HG03064 (cell line): ENCODE data around the gene ACAP3.

Experiments used
- ATAC-seq: cut with Tn5 transposase; IDR thresholded peaks from one replicate; pipeline ENCODE4 v1.9.1; 2021; ENCODE audit warnings: low read depth; ENCODE audit not compliant: unreplicated experiment

The ACAP3 gene

DNA sequence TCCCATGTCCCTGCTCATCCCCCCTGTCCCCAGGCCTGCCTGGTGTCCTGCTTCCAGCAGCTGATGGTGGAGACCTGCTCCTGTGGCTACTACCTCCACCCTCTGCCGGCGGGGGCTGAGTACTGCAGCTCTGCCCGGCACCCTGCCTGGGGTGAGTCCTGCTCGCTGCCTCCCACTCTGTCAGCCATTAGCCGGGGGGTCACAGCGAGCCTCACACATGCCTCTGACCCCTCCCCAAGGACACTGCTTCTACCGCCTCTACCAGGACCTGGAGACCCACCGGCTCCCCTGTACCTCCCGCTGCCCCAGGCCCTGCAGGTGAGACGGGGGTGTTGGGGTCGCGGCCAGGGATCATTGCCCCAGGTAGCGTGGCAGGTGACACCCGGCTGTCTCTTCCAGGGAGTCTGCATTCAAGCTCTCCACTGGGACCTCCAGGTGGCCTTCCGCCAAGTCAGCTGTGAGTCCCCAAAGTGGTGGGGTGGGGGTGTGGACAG lies 17.4 kb downstream of the ACAP3 start:
- ATAC-seq: no peak

DNA sequence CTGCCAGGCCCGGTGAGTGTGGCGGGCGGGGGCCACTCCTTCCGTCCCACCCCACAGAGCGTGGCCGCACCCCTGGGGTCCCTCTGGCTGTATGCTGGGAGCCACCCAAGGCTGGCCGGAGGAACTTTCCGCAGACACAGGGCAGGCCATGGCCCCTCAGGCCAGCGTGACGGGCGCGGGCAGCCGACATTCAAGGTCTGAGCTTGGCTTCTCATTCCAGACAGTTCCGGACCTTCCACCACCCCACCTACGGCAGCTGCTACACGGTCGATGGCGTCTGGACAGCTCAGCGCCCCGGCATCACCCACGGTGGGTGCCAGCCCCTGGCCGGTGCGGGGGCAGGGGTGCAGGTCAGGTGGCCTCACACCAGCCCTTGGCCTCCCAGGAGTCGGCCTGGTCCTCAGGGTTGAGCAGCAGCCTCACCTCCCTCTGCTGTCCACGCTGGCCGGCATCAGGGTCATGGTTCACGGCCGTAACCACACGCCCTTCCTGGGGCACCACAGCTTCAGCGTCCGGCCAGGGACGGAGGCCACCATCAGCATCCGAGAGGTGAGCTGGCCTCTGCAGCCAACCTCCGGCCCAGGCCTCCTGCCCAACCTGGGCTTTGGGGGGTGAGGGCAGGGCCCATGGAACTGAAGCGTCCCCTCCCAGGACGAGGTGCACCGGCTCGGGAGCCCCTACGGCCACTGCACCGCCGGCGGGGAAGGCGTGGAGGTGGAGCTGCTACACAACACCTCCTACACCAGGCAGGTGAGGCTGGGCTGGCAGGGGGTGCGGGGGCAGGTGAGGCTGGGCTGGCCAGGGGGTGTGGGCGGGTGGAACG lies 20.2 kb downstream of the ACAP3 start:
- ATAC-seq: no peak

DNA sequence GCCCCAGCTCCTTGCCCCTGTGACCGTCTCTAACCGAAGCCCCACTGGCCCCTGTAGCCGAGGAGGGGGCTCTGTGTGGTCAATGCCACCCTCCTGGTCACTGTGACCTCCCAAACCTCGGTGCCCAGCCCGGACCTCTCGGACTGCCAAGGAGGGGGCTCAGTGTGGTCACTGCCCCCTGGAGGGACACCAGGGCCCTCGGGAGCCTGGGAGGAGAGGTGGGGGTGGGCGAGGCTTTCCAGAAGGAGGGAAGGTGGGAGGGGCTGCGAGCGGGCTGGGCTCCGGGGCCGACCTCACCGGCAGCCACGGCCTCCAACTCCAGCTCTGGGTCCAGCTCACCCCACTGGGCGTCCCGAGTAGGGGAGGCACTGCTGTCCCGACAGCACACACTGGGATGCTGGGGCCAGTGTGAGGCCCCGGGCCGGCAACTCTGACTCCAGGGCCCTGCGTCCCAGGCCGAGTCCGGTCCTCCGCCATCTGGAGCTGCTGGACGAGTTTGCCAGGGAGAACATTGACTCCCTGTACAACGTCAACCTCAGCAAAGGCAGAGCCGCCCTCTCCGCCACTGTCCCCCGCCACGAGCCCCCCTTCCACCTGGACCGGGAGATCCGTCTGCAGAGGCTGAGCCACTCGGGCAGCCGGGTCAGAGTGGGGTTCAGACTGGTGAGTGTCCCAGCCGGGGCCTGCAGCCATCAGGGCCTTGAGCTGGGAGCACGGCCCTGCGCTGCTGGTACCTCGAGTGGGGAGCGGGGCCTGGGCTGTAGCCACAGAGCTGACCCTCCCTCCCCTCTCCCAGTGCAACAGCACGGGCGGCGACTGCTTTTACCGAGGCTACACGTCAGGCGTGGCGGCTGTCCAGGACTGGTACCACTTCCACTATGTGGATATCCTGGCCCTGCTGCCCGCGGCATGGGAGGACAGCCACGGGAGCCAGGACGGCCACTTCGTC lies 21.1 kb downstream of the ACAP3 start:
- ATAC-seq: no peak

DNA sequence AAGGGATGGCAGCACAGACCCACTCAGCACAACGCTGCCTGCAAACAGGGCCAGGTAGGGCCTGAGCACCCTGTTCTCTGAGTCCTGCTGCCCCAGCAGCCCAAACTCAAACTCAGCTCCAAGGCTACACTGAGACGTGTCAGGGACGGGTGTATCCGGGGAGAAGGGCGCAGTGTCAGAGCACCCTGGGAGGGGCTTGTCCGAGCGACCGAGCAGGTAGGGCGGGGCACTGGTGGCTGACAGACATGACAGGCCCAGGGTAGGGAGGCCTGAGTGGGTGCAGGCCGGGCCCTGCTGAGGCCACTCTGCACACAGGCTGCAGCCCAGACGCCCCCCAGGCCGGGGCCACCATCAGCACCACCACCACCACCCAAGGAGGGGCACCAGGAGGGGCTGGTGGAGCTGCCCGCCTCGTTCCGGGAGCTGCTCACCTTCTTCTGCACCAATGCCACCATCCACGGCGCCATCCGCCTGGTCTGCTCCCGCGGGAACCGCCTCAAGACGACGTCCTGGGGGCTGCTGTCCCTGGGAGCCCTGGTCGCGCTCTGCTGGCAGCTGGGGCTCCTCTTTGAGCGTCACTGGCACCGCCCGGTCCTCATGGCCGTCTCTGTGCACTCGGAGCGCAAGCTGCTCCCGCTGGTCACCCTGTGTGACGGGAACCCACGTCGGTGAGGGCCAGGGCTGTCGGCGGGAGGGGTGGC lies 22.0 kb downstream of the ACAP3 start:
- no peak for ATAC-seq

DNA sequence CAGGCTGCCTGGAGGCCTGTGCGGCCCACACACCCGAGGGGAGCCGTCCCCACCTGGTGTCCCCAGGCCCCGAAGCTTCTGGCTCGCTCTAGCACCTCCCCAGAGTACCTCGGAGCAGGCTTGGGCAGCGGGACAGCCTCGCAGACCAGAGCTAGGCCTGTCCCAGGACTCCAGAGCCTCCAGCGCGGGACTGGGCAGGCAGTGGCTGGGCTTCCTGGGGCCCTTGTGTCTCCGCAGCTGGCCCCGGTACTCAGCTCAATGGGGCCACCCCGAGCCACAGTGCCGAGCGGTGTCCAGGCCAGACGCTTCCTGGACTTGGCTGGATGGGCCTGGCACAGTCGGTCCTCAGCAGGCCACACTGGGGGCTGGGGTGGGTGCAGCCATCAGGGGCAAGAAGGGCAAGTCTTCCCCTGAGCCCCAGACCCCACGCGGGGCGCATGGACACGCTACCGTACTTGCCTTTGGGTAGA lies 22.6 kb downstream of the ACAP3 start:
- ATAC-seq: no peak

DNA sequence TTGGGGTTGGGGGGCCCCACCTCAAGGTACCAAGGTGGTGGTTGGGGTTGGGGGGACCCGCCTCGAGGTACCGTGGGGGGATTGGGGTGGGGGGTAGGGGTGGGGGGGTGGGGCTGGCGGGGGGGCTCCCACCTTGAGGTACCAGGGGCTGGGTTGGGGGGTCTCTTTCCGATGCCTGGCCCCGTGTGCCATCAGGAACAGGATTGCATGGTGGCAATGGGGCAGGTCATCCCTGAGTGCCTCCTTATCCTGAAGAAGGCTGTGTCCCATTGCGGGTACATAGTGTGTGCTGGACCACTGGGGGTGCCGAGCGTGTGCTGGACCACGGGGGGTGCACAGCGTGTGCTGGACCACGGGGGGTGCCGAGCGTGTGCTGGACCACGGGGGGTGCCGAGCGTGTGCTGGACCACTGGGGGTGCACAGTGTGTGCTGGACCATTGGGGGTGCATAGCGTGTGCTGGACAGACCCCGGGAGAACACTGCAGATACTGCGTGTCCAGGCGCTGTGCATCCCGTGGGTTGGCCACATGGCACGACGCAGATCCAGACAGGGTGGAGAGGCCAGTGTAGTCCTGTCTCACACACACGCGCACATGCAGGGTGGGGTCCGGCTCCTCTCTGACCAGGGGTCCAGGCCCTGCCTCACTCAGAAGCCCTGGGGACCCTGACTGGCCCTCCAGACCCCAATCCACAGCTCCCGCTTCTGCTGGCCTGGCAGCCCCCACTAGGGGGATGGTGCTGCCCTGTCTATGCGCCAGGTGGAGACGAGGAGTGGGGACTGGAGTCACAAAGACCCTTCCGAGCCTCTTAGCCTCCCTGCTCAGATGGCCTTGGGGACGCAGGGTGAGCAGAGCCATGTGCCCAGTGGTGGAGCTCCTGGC lies 23.3 kb downstream of the ACAP3 start:
- no peak for ATAC-seq

DNA sequence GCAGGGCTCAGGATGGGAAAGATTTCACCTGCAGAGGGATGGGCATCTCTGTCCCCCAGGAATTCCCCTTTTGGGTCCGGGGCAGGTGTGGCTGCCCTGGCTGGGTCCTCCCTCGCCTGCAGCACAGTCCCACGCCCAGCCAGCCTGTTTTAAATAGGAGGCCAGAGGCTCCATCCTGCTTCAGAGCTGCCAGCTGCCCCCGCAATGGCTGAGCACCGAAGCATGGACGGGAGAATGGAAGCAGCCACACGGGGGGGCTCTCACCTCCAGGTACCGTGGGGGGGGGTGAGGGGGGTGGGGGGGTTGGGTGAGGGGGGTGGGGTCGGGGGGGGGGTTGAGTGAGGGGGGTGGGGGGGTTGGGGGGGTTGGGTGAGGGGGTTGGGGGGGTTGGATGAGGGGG lies 23.9 kb downstream of the ACAP3 start:
- no peak for ATAC-seq

DNA sequence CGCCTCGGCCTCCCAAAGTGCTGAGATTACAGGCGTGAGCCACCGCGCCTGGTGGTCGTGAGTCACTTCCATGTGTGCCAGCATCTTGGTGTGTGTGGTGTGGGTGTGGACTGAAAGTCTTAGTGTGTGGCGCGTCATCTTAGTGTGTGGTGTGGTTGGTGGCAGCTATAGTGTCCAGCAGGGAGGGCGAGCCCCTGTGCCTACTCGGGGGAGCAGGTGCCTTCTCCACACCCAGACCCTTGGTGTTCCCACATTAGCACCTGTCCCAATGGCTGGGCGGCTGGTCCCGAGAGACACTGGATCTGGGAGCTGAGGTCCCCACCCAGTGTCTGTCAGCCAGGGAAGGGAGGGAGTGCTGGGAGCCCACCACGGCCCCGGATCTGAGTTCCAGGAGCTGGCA lies 24.7 kb downstream of the ACAP3 start:
- ATAC-seq: no peak

DNA sequence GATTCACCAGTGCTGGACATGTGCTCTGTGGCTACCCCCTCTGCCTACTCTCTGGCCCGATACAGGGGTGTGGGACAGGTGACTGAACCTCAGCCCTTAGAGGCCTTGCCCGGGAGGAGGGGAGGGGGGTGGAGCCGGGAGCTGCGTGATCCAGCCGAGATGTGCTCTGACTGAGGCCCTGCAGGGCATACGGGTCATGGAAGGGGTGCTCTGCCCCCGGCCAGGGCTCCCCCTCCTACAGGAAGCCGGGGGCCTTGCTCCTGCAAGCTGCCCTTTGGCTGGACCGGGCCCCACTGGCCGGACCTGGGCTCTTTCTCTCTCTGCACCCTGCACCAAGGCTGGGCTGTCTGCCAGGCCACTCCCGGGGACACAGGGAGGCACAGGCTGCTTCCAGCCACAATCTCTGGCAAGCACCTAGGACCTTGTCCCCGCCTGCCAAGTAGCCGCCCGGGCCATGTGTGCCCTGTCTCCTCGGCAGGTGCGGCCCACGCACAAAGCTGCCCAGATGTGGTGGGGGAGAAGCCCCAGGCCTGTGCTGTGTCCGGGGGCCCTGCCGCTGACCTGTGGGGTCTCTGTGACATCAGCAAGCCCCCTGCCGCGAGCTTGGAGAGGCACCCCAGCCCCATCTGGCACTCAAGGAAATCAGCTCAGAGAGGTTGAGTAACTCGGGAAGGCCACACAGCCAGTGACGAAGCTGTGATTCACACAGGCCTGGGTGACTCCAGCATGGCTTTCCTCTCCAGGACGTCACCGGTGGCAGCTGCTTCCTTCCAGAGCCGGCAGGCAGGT lies 26.0 kb downstream of the ACAP3 start:
- ATAC-seq: no peak

DNA sequence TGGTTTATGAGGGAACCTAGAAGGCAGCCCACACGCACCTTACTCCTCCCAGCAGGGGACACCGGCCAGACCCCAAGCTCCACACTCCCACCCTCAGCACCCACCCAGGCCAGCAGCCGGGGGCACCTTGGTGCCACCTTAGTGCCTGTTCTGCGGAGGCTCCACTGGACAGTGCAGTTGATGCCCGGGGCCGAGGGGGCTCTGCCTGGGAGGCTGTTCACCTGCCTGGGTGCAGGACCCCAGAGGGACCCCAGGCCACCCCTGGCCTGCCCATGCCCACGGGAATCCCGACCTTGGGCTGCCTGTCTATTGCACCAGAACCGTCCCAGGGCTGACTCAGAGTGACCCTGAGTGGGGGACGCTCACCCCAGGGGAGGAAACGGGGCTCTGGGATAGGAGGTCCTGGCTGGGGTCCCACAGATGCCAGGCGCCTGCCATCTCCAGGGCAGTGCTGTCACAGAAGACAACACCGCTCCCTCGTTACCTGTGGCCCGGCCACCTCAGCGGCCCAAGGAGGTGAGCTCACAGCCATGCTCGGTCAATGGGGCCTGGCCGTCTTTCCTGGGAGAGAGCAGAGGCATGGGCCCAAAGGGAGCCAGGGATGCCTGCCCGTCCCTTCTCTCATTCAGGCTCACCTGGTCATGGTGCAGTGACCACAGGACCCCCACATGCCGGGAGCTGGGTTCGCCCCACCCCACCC lies 26.8 kb downstream of the ACAP3 start:
- no peak for ATAC-seq

DNA sequence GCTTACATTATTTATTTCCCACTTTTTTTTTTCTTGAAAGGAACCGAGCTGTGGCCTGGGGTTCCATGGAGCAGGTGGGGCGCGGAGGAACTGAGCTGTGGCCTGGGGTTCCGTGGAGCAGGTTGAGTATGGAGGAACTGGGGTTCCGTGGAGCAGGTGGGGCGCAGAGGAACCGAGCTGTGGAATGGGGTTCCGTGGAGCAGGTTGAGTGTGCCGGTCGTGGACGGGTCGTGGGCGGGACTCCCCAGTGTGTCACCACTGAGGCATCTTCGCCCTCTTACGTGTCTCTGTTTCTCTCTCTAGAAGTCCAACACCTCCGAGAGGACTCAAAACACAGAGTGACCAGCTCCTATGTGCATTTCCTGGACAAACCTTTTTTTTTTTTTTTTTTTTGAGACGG lies 28.7 kb downstream of the ACAP3 start:
- no peak for ATAC-seq

DNA sequence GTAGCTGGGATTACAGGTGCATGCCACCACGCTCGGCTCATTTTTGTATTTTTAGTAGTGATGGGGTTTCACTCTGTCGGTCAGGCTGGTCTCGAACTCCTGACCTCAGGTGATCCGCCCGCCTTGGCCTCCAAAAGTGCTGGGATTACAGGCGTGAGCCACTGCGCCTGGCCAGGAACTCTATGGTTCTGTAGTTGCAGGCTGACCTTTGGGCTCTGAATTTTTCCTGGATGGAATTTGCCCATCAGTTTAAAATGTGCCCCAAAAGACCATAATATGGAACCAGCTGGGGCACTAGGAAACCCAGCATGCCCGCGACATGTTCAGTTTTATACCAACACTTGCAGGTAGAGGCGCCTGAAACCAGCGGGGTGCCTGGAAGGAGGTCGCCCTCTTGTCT lies 29.1 kb downstream of the ACAP3 start:
- no peak for ATAC-seq

DNA sequence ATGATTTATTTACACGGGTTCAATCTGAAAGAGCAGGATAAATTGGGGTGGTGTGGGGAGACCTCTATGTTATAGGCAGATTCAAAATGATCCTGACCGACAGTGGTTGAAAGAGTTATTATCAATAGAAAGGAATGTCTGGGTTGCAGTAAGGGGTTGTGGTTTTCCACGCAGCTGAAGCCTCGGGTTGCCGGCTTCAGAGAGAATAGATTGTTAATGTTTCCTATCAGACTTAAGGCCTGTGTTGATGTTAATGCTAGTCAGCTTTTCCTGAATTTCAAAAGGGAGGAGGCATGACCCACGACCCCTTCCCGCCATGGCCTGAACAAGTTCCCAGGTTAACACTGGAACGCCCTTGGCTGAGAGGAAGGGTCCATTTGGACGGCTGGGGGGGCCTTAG lies 31.9 kb downstream of the ACAP3 start:
- no peak for ATAC-seq

DNA sequence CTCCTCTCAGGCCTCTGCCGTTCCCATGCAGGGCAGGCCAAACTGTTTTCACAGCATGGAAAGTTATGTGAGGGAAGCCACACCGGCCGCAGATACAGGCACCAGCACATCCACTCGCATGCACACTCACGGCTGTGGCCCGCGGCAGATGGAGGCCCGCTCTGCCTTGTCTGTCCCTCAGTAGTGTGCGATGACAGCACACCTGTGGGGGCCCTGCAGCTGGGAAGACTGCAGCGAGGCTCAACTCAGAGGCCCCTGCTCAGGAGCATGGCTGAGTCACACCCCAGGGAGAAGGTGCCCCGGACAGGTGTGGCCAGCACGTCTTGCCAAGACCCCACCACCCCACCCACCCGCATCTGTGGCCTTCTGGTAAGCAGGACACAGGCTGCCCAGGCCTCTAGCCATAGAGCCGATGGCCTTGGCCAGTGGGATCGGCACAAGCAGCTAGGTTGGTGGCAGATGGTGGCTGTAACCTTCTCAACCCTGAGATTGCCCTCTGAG lies 32.7 kb downstream of the ACAP3 start:
- no peak for ATAC-seq

DNA sequence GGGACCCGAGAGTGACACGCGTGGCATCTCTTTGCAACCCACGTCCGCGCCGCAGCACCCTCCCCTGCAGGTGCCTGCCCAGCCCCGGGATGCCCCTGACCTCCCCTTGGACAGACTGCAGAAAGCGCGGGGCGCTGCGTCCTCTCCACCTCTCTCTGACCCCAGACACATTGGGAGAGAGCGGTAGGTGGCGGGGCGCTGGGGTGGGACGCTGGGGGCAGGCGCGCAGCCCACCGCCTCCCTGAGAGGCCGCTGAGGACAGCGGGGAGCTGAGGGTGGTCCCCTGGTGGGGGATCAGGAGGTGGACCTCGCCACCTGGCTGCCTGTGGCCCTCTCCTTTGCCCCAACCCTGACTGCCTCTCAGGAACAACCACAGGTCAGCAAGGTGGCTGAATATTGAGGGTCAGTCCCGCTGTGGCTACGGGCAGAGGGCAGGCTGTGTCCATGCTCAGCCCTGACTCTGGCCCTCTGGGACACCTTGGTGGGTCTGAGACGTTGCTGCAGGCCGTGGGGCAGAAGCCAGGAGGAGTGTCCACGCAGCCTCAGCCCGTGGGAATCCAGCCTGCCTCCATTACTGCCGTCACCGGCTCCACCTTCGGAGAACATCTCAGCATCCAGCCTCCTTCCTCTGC lies 33.3 kb downstream of the ACAP3 start:
- no peak for ATAC-seq

DNA sequence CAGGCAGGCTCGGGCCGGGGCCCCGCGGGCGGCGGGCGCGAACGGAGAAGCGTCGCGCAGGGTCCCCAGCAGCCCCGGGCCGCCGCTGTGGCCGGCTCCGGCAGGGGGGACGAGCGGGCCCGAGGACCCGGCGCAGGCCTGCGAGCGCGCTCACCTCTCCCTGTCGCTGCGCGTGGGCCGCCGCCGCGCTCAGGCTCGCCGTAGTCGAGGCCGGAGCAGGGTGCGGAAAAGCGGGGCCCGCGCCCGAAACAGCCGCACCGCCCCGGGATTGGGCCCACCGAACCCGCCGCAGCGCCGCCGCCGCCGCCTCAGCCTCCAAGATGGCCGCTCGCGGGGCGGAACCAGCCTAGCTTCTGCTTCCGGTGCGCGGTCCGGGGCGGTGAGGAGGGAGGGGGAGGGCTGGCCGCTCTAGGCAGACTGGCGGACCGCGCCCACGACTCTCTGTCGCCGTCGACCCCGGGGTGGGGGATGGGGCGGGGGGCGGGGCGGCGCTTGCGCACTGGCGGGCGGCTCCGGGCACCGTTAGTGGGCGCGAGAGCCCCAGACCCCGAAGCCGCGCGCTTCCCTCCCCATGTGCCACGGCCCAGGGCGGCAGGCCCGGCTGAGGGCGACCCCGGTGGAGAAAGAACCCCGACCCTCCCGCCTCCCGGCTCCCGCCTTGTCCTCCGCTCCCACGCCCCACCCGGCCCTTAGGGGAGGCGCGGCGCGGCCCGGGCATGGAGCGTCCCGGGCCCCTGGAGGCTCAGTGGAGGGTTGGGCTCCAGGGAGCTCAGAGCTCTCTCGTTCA lies 34.0 kb downstream of the ACAP3 start, which contains the start of gene UBE2J2:
Gene UBE2J2, minus strand, starts transcription at position 343 of the 787 bp plus-strand sequence. CDS start 5,862 bp downstream, outside the sequence.
- ATAC-seq: peak; percentile 85

DNA sequence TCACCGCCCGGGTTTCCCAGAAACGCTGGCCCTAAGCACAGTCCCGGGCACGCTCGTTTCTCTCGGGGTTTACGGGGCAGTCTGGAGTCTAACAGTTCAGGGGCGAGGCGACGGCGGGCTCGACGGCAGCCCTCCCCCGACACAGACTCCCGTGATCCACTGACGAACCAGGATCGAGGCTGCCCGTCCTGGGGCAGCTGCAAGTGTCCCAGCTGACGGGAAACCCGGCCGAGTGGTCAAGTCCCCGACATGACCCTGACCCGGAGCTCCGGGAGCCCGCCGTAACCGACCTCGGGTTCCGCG lies 34.6 kb downstream of the ACAP3 start:
- peak; percentile 13 for ATAC-seq
